PC-3 (cell line): ENCODE data around the gene LHX2.

Experiments used
- EZH2 ChIP-seq: fragments of 300-600 bp; sonication (generic); IDR thresholded peaks from one replicate; pipeline ENCODE4 v1.6.1; 2017; ENCODE audit warnings: antibody characterized with exemption, mild to moderate bottlenecking, low read length; ENCODE audit not compliant: unreplicated experiment
- EZH2phosphoT487 ChIP-seq: fragments of 300-600 bp; sonication (generic); IDR thresholded peaks from 2 replicates; pipeline ENCODE4 v1.6.1; 2018; ENCODE audit warnings: mild to moderate bottlenecking, antibody characterized with exemption, low read length, borderline replicate concordance
- TF ChIP-seq, protein P1 (sequence below): fragments of 300-600 bp; sonication (generic); conservative IDR thresholded peaks from 2 replicates; pipeline ENCODE4 v1.5.1; 2017; ENCODE audit warnings: antibody characterized with exemption, low read depth, mild to moderate bottlenecking, low read length

DNA sequence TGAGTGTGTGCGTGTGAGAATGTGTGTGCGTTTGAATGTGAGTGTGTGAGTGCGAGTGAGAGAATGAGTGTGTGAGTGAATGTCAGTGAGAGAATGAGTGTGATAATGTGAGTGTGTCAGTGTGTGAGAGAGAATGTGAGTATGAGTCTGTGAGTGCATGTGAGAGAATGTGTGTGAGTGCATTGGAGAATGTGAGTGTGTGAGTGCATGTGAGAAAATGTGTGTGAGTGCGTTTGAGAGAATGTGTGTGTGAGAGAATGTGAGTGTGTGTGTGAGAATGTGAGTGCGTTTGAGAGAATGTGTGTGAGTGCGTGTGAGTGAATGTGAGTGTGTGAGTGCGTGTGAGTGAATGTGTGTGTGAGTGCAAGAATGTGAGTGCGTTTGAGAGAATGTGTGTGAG is 39.0 kb upstream of the LHX2 start:
- TF ChIP-seq, protein P1, sequence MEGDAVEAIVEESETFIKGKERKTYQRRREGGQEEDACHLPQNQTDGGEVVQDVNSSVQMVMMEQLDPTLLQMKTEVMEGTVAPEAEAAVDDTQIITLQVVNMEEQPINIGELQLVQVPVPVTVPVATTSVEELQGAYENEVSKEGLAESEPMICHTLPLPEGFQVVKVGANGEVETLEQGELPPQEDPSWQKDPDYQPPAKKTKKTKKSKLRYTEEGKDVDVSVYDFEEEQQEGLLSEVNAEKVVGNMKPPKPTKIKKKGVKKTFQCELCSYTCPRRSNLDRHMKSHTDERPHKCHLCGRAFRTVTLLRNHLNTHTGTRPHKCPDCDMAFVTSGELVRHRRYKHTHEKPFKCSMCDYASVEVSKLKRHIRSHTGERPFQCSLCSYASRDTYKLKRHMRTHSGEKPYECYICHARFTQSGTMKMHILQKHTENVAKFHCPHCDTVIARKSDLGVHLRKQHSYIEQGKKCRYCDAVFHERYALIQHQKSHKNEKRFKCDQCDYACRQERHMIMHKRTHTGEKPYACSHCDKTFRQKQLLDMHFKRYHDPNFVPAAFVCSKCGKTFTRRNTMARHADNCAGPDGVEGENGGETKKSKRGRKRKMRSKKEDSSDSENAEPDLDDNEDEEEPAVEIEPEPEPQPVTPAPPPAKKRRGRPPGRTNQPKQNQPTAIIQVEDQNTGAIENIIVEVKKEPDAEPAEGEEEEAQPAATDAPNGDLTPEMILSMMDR: no peak
- TF ChIP-seq EZH2: no peak
- TF ChIP-seq EZH2phosphoT487: no peak
